ENCODE measurements around the gene PGGT1B. TPM values are rescaled to one million over a fixed set of nuclear protein-coding genes. Genes with fewer than 3 reads are reported as not detected.
A peak's percentile ranks its signal among the peaks of the same experiment; 100 is the strongest.

Gene PGGT1B
- total RNA-seq, 2 donors from 2014 or later: 73.6 to 92.0 TPM

DNA sequence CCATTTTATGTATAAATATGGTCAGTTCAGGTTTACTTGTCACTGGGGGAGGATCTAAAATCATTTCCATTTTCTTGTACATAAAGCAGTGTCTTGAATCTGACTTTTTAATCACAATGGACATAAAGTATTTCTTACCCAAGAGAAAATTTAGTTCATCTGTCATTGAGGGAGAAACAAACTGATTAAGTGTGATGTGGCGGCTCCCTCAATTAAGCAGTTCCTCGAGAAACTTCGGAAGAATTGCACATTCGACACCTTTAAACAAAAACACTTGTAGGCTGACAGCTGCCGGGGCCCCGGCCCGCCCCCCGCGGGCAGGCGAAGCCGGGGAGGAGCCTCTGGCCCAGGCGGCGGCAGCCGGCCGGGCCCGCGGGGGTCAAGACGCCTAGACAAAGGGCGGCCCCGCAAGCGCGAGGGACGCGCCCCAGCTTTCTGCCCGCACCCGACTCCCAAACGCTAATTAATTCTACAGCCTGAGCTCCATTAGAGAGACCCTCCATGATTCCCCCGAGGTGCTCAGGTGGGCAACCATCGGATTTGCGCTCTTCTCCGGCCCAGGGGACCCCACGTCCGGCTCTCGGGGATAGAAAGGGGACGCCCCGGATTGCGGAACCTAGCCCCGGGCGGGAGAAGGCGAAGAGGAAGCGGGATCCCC, 93.7 kb downstream of the PGGT1B start:
- no peaks in the 10 kb centered on the region for H3K27me3 ChIP-seq
- DNase-seq: peak; percentile 42
- H3K9ac ChIP-seq (ENCODE audit: low read depth in 2 of 2, low read length in 2 of 2): peak overlapping the region; percentile 73 to 92
- peak overlapping the region; percentile 93 for H3K27ac ChIP-seq
- peak overlapping the region; percentile 95 for H3K4me3 ChIP-seq
- no peaks in the 10 kb centered on the region for H3K36me3 ChIP-seq
- H3K4me1 ChIP-seq: no peaks in the 10 kb centered on the region
- no peaks in the 10 kb centered on the region for H3K9me3 ChIP-seq
- intact Hi-C loops (cut with DNase I): no loop called here
- no peak for TF ChIP-seq CTCF (IDR thresholded peaks at IDR 0.05)

GRCh38 chr5:115166744-115167393, 95.8 kb downstream of the PGGT1B start:
- Histone ChIP-seq H3K36me3 (no peaks in the 10 kb centered on the region), H3K27me3 (no peaks in the 10 kb centered on the region), H3K4me1 (no peaks in the 10 kb centered on the region), H3K27ac (no peak overlapping the region), H3K4me3 (no peak overlapping the region), H3K9ac (ENCODE audit: low read depth in 2 of 2, low read length in 2 of 2) (no peak overlapping the region), H3K9me3 (no peaks in the 10 kb centered on the region)
- intact Hi-C loops (cut with DNase I): no loop called here
- no peak for DNase-seq
- TF ChIP-seq CTCF (IDR thresholded peaks at IDR 0.05): no peak

DNA sequence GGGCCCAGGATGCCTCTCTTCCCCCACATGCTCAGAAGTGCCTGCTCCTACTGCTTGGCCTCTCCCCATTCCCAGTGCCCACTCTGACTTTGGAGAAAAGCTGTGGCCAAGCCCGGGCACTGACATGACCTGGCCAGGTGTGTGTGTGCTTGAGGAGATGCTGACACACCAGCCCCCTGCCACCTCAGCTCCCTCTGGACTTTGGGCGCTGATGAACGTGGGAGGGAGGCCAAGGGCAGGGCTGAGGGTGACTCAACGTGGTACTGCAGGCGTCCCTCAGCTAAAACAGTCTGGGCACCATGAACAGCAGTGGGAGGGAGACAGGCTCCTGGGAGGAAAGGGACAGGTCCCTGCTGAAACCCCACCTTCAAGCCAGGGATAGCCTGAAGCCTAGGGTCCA, 96.9 kb downstream of the PGGT1B start:
- Histone ChIP-seq H3K4me1 (no peaks in the 10 kb centered on the region), H3K27ac (no peak overlapping the region), H3K27me3 (no peaks in the 10 kb centered on the region), H3K9ac (ENCODE audit: low read depth in 2 of 2, low read length in 2 of 2) (no peak overlapping the region), H3K4me3 (no peak overlapping the region), H3K36me3 (no peaks in the 10 kb centered on the region), H3K9me3 (no peaks in the 10 kb centered on the region)
- no peak for TF ChIP-seq CTCF (IDR thresholded peaks at IDR 0.05)
- DNase-seq: no peak
- intact Hi-C loops (cut with DNase I): no loop called here

- H3K9ac ChIP-seq (ENCODE audit: low read depth in 2 of 2, low read length in 2 of 2): no peak overlapping the region
- H3K9me3 ChIP-seq: no peaks in the 10 kb centered on the region
- intact Hi-C loops (cut with DNase I): no loop called here
- DNase-seq: no peak
- no peaks in the 10 kb centered on the region for H3K4me1 ChIP-seq
- no peak for TF ChIP-seq CTCF (IDR thresholded peaks at IDR 0.05)
- H3K27me3 ChIP-seq: no peaks in the 10 kb centered on the region
- no peaks in the 10 kb centered on the region for H3K36me3 ChIP-seq
- no peak overlapping the region for H3K27ac ChIP-seq
- H3K4me3 ChIP-seq: no peak overlapping the region
Measured at GRCh38 chr5:115160975-115161475, 101.7 kb downstream of the PGGT1B start.

Other genes starting within 250 kb of the PGGT1B start
- 10 to 100 TPM; 26.3 to 26.9 TPM for gene TRIM36, start 93.0 kb downstream of the PGGT1B start, total RNA-seq
- 10 to 100 TPM in 1 of 2 donors, 1 to 10 TPM in 1; 7.6 to 10.5 TPM for gene CCDC112, start 33.8 kb upstream of the PGGT1B start, total RNA-seq

All from colonic mucosa (tissue), 4 donors.